Measurements from ENCODE around the gene HLA-C.
"Not testable (repeated sequence)": the region's sequence is repeated elsewhere in the genome, so short reads cannot be mapped to it uniquely, and the experiment has no call there.

The HLA-C gene

GRCh38 chr6:31293343-31293742 lies 21.5 kb upstream of the HLA-C start:
- TF ChIP-seq CTCF (IDR thresholded peaks at IDR 0.05; ENCODE audit: insufficient read depth, low read depth, low read length, missing control alignments) = no peak
- DNase-seq (ENCODE audit: low read depth) = peak; percentile 57
- no peak overlapping the region for H3K4me3 ChIP-seq (ENCODE audit: low read length)

GRCh38 chr6:31289788-31290187 lies 17.9 kb upstream of the HLA-C start:
- TF ChIP-seq CTCF (IDR thresholded peaks at IDR 0.05; ENCODE audit: insufficient read depth, low read depth, low read length, missing control alignments) = no peak
- no peak for DNase-seq (ENCODE audit: low read depth)
- no peak overlapping the region for H3K4me3 ChIP-seq (ENCODE audit: low read length)

- no peak overlapping the region for H3K4me3 ChIP-seq (ENCODE audit: low read length)
- no peak for TF ChIP-seq CTCF (IDR thresholded peaks at IDR 0.05; ENCODE audit: insufficient read depth, low read depth, low read length, missing control alignments)
- no peak for DNase-seq (ENCODE audit: low read depth)
Measured at GRCh38 chr6:31287619-31288018, 15.7 kb upstream of the HLA-C start.

GRCh38 chr6:31285982-31286381 lies 14.1 kb upstream of the HLA-C start:
- no peak for TF ChIP-seq CTCF (IDR thresholded peaks at IDR 0.05; ENCODE audit: insufficient read depth, low read depth, low read length, missing control alignments)
- DNase-seq (ENCODE audit: low read depth) = no peak
- no peak overlapping the region for H3K4me3 ChIP-seq (ENCODE audit: low read length)

GRCh38 chr6:31285486-31285885 lies 13.6 kb upstream of the HLA-C start:
- H3K4me3 ChIP-seq (ENCODE audit: low read length) = no peak overlapping the region
- DNase-seq (ENCODE audit: low read depth) = no peak
- no peak for TF ChIP-seq CTCF (IDR thresholded peaks at IDR 0.05; ENCODE audit: insufficient read depth, low read depth, low read length, missing control alignments)

GRCh38 chr6:31279647-31280046 lies 7.8 kb upstream of the HLA-C start:
- H3K4me3 ChIP-seq (ENCODE audit: low read length); DNase-seq (ENCODE audit: low read depth): not testable (repeated sequence)

- no peak for TF ChIP-seq CTCF (IDR thresholded peaks at IDR 0.05; ENCODE audit: insufficient read depth, low read depth, low read length, missing control alignments)
- H3K4me3 ChIP-seq (ENCODE audit: low read length) = no peak overlapping the region
- no peak for DNase-seq (ENCODE audit: low read depth)
Measured at GRCh38 chr6:31272836-31273626, 1.1 kb upstream of the HLA-C start.
